IPS DF 4.7 (cell line): Measurements from ENCODE around the gene SDHB.
A peak's percentile ranks its signal among the peaks of the same experiment; 100 is the strongest.

ENCODE experiments used
- DNase-seq: peaks from one replicate; pipeline ENCODE4 v3.0.0-alpha.2; 2013; ENCODE audit warnings: low spot score; ENCODE audit errors: extremely low read depth

The SDHB gene

DNA sequence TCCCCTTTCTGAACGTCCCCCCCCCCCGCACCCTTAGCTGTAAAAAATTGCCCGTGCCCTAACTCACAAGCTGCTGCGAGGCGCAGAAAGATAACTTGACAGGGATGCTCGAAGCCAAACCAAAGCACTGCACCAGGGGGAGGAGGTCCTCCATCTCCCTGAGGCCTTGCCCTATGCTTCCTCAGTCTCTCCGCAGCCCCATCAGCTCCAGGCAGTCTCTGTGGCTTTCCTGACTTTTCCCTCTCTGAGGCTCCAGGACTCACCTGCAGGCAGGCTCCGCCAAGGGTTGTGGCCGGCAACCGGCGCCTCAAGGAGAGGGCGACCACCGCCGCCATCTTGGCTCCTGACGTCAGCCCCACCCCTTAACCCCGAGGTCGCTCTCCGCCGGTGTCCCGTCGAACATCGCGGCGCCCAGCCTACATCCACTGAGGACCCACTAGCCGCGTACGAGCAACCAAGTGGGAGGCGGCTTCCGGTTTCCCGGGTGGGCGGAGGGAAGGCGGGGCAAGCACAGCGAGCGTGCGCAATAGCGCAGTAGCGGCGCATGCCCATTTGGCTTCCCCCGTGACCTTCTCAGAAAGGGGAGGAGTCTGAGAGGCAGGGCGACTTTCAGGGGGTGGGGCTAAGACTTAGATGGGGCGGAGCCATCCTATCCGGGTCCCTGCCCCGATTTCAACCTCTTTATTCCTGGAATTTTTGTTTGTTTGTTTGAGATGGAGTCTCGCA, at the start of gene SDHB:
SDHB (minus strand) TSS at position 348 of the 726 bp plus-strand sequence; CDS start at position 335, 13 bp downstream.
- peak; percentile 88 for DNase-seq

DNA sequence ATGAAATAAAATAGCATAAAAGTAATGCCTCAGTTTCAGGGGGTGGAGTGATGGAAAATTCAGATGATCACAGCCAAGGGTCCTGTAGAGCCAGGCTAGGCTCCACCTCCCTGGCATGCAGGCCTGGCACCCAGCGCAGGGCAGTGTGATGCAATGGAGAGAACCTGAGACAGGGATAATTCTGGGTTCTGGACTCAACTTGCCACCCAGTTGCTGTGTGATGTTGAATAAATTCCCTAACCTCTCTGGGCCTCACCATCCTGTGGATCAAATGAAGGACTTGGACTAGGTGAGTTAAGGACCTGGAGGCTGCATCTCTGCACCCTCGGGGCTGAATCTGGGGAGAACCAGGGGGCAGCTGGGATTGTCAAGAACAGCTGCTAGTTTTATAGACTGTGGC, 48.4 kb upstream of the SDHB start:
- DNase-seq: no peak

DNA sequence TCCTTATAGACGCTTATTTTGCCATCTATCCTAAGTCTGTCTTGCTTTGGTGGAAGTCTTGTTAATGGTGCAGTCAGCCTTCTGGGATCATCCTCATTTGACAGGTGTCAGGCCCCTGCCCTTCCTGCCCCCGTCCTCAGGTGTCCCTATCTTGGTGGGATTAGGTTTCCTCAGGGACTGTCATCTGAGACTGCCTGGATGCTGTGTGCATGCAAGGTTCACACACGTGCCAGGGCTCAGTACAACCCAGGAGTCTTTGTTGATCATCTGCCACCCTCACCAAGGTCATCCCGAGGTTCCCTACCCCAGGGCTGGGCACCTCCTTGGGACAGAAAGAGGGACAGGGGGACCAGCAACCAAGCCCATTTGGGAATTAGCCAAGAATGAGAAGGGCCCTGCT, 47.4 kb upstream of the SDHB start:
- DNase-seq: no peak

DNA sequence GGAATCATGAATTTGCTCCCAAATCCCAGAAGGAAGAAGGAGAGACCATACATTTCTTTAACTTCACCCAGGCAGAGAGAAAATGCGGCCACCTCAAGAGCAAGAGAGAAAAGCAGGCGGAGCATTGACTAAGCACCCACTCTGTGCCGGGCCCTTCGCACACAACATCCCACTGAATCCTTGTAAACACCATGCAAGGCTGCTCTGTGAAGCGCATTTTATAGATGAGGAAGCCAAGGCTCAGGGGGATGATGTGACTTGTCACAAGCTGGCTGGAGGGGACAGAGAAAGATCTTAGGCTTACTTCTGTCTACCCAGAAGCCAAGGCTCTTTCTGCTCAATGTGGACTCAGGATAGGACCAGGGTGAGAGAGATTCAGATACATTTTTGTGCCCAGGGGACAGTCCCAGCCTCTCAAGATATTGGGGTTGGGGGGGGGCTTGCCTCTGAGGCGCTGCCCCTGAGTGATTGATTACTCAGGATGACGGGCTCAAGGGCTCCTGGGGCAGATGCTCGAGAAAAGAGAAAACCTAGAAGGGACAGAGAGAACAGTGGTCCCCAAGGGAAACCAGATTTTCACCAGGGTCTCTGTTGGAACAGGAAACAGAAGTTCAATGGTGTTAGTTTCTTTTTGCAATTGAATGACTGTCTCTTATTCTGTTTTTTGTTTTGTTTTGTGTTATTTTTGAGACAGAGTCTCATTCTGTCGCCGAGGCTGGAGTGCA, 45.9 kb upstream of the SDHB start:
- no peak for DNase-seq

DNA sequence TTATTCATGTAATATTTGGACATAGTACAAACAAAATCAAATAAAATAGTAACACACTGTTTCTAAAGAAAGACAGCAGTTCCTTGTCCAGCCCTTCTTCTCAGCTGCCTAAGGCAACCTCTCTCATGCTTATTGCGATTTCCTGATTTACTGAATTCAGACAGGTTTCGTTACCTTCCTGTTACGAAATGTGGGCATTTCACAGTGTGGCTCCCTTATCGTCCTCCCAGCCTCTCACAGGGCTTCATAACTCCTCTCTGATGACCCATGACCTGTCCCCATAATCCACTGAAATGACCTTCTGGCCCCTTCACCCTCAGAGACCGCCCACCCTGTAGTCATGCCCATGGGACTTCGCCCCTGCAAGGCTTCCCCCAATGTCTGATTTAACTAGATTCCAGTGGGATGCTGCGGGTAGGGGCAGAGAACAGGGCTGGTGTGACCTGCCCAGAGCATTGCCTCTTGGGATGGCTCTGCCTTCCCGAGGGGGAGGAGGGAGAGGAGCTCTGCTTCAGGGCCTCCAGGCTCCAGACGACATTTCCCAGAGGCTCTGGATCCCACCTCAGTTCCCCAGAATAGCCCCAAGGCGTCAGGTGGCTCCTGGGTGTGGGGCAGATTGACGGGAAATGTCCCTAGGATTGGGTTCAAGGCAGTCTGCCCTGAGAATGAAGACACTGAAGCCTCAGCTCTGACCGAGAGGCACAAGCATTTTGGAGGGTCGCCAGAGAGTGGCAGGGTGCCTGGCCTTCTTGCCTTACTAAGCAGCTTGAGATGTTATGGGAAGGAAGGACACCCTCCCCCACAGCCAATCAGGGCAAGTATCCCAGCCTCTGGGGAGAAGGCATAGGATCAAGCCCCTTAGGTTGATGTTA, 44.9 kb upstream of the SDHB start:
- no peak for DNase-seq

DNA sequence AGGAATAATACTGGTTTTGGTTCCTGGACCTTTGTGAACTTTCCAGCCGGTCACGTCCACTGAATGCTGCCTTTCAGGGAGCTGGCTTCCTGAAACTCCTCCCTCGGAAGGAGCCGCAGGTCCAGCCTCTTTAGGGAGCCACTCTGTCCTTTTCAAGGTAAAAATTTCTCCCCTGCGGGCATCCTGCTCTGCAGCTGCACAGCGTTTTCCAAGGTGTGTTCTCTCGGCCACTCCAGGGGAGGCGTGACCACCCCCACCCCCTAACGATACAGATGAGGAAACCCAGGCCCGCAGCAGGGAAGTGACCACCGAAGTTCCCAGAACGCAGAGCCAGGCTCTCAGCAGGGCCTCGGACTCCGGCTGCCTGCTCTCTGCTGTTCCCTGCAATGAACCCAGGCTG, 44.0 kb upstream of the SDHB start:
- DNase-seq: no peak

DNA sequence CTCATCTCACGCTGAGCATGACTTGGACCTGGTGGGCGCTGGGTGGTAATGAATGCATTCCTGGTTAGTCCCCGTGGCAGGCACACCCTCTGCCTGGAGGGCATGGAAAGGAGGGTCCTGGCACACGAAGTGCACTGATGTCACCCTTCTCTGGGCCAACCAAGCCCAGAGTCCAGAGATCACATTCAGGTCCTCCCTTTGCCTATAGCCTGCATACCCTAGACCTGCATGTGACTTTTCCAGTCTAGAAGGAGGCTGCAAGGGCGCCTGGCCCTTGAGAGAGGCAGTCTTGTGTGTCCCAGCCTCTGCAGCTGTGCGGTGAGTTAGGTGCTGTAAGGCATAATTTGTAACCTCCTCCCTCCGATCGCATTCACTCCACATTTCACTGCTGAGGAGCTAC, 43.3 kb upstream of the SDHB start:
- no peak for DNase-seq

DNA sequence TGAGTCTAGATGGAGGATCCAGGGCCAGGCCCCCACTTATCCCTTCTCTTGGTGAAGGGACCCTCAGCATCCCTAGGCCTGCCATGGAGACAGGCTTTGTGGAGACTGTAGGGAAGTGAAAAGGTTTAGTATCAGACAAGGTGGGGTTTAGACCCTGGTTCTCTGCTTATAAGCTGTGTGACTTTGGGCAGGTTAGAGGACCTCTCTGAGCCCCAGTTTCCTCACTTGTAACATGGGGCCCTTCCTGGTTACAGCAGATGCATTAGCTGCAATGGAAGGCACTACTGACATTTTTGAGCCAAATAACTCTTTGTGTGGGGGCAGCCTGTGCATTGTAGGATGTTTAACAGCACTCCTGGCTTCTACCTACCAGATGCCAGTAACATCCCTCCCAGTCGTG, 42.8 kb upstream of the SDHB start:
- no peak for DNase-seq

DNA sequence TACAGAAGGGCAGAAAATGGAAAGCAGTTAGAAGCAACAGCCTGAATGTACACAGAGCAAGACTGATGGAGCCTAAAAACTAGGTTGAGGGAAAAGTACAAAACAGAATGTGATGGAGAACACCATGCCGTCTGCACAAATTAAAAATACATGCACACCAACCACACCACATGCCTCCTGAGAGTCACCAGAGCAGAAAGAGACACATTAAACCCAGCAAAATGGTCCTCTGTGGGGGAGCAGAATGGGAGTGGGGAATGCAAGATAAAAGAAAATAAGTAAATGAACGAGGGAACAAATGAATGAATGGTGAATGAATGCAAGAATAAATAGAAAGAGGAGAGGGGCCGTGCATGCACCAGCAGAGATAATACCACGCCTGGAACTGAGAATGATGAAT, 41.3 kb upstream of the SDHB start:
- no peak for DNase-seq

DNA sequence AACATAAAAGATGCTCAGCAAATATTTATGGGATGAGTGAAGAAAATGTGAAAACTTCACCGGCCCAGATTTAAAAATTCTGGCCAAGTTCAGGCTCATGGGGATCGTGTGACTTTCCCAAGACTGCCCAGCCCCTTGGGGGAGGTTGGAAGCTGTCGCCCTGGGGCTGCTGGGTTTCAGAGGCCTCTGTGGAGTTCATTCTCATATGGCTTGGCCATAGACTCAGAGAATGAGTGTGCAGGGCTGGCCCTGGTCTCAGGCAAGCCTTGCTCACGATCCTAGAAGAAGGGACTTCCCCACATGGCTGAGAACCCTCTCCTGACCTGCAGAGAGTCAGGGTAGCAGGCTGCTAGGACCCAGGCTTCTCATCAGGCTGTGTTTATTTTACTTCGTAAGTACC, 40.8 kb upstream of the SDHB start:
- DNase-seq: no peak

DNA sequence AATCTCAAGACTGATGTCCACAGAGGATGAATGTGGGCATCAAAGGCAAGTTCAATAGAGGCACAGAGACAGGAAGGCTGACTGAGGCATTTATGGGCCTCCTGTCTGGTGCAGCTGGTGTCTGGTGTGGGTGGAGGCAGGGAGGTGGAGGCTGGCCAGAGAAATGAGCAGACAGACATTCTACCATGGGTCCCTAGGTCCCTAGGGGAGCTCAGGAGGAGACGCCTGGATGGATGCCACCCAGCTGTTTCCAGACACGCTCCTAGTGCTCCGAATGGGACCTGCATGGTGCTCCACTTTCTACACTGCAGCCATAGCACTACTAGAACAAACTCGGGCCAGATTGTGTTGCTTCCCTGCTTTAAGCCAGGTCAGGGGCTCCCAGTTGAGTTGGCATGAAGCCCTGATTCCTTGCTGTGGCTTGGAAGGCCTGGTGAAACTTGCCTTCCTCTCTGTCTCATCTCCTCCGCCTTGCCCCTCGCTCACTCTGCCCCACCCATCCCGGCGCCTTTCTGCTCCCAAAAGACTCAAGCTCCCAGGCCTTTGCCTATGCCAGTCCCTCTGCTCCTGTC, 40.1 kb upstream of the SDHB start:
- no peak for DNase-seq

DNA sequence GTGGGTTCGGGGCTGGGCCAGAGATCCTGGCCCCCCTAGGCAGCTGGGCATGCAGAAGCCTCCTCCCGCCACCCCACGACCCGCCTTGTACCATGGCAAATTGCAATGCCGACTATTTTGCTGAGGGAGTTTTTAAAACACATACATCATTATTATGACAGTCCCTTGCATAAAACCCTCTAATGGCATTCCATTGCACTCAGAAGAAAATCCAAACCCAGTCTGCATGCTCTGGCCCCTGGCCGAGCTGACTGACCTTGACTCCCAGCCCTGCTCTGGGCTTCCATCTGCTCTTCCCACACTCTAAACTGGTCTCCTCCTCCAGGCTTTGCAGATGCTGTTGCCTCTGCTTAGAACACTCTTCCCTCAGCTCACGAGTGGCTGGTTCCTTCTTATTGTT, 37.4 kb upstream of the SDHB start:
- no peak for DNase-seq

DNA sequence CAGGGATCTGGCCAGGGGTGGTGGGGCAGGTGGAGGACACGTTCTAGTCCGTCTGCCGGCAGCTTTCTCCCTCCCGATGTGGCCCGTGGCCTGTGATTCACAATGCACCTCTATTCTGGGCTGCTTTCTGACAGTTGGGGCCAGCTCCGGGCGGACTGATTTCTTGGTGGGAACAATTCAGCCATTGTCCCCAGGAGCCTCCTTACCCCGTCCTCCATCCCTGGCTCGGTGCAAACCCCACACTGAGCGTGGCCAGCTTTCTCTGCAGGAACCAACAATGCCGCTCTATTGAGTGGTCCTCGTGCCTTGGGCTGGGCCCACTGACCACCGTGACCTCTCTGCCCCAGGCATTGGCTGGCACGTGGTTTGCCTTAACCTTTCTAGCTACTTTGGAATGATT, 35.7 kb upstream of the SDHB start:
- no peak for DNase-seq

DNA sequence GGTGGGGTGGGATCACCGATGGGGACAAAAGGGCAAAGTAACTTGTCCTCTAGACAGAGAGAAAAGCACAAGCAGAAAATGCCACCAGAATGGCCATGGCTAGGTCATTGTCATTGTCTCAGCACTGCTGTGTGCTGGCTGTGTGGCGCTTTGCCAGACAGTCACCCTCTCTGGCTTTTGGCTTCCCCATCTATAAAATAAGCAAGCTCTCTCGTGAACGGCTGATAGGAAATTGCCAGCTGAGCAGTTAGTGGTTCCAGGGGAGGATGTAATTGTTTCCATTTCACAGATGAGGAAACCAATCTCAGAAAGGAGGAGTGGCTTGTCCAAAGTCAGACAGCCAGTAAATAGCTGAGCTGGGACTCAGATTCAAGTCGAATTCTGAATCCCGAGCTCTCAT, 32.9 kb upstream of the SDHB start:
- DNase-seq: no peak

DNA sequence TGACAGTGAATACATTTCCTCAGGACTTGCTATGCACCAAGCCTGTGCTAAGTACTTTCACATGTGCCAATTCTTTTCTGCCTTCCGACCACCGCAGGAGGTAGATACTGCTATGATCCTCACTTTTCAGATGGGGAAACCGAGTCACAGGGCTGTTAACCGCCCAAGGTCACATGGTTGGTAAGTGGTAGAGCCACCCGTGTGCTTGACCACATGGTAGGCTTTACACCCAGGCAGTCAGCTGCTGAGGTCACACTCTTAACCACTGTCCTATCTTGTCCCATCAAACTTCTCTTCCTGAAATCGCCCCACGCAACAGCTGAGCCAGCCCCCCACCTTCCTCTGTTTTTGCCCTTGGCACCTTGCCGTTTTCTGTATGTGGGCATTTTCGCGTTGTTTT, 31.0 kb upstream of the SDHB start:
- DNase-seq: no peak

DNA sequence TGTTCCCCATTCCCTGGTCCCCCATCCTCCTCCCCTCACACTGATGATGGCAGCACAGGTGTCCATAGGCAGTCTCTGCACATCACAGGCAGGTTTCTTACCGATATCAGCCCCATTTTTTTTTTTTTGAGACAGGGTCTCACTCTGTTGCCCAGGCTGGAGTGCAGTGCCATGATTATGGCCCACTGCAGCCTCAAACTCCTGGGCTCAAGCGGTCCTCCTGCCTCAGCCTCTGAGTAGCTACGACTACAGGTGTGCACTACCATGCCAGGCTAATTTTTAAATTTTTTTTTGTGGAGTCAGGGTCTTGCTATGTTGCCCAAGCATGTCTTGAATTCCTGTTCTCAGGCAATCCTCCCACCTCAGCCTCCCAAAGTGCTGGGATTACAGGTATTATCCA, 28.9 kb upstream of the SDHB start:
- no peak for DNase-seq

DNA sequence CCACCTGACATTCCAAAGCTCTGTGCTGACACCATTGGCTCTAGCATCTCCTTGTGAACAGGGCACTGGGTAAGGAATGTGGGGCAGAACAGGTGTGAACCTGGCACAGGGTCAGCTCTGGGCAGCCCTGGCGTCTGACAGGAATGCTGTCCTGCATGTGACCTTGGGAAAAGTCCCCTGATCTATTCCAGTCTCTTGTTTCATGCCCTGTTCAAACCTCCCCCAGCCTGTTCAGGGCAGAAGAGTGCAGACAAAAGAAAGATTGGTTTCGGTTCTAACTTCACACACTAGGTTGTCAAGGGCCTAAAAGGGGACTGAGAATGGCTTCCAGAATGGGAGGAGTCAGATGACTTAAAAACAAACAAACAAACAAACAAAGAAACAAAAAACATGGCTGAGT, 27.6 kb upstream of the SDHB start:
- no peak for DNase-seq

DNA sequence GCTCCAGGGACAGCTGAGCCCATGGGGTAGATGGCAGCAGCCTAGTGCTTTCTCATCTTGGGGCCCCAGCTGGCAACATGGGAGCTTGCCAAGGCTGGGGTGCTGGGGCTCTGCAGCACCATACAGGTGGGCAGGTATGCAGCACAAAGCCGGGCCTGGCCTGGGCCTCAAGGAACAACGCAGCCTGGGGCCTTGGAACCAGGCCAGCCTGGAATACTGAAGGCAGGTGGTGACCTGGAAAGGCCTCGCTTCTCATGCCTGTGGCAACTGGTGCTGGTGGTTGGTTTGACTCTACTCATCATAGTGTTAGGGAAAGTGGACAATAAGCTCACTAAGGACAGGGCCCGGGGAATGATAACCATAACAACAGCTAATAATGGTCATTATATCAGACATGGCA, 27.0 kb upstream of the SDHB start:
- no peak for DNase-seq

DNA sequence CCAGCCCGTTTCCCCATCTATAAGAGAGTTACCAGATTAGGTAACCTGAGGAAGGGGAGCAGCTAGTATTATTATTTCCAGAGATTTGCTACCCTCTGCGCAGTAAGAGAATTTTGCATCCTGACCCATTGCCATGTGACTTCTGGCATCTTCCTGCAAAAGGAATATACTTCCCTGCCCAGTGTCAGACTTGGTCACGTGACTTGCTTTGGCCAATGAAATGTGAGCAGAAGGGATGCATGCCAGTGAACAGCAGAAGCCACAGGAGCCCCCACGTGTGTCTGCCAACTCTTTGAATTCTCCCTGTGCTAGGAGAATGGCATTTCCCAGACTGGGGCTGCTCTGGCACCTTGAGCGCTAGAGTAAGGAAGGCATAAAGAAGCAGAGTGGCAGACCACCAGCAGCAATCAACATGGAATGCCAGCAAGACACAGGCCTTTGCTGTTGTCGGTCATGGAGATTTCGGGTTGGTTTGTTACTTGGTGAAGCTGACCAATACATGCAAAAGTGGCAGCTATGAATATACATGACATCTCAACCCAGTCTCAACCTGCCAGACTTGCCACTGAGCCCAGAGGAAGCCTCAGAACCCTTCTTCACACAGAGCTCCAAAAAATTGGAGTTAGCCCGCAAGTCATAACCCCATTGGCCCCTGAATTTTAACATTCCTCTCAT, 26.4 kb upstream of the SDHB start:
- no peak for DNase-seq

DNA sequence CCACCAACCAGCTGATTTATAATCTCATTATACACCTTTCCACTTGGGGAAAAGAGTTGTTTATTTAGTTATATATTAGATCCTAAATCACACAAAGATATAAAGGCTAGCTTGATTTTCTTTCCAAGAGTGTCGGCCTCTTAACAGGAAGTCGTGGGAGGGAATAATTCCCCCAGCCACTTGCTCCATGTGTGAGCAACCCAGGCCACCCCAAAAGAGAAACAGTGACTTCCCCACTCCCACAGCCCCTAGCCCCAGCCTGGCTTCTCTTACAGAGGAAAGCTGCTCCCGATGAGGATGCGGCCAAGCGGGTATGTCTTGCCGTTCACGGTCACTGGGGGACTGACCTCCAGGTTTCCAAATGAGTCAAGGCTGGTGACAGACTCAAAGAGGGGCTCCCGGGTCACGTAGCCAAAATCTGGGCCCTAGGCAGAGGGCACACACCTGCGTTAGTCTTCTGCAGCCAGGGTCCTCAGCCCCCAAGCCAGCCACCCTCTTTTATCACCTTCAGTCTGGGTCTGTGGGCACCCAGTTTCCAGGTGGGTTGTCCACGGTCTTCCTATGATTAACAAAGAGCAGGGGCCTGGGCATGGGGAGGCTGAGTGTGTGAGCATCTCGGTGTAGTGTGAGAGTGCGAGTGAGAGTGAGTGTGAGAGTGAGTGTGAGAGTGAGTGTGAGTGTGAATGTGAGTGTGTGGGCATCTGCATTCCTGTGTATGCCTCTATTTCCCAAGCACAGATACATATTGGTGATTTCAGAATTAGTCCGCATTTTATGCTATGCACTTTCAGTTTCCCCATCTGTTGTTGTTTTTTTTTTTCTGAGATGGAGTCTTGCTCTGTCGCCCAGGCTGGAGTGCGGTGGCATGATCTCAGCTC, 25.4 kb upstream of the SDHB start:
- no peak for DNase-seq
